ENCODE data around the gene ADPRHL1.

Gene ADPRHL1

DNA sequence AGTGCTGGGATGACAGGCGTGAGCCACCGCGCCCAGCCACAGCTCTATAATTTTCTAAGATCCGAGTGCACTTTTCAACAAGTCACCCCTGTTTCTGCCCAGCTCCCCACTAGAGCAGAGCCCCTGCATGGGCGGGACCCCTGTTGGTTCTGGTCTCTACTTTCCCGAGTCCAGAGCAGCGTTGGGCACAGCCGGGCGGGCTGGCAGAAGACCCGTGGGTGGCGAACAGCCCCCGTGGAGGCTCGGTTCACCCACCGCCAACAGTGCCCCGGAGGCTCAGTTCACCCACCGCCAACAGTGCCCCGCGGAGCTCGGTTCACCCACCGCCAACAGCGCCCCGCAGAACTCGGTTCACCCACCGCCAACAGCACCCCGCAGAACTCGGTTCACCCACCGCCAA lies 40.8 kb downstream of the ADPRHL1 start:
- TF ChIP-seq, protein P1, sequence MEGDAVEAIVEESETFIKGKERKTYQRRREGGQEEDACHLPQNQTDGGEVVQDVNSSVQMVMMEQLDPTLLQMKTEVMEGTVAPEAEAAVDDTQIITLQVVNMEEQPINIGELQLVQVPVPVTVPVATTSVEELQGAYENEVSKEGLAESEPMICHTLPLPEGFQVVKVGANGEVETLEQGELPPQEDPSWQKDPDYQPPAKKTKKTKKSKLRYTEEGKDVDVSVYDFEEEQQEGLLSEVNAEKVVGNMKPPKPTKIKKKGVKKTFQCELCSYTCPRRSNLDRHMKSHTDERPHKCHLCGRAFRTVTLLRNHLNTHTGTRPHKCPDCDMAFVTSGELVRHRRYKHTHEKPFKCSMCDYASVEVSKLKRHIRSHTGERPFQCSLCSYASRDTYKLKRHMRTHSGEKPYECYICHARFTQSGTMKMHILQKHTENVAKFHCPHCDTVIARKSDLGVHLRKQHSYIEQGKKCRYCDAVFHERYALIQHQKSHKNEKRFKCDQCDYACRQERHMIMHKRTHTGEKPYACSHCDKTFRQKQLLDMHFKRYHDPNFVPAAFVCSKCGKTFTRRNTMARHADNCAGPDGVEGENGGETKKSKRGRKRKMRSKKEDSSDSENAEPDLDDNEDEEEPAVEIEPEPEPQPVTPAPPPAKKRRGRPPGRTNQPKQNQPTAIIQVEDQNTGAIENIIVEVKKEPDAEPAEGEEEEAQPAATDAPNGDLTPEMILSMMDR (conservative IDR thresholded peaks at IDR 0.05) = no peak
- H3K27ac ChIP-seq = no peak overlapping the region

DNA sequence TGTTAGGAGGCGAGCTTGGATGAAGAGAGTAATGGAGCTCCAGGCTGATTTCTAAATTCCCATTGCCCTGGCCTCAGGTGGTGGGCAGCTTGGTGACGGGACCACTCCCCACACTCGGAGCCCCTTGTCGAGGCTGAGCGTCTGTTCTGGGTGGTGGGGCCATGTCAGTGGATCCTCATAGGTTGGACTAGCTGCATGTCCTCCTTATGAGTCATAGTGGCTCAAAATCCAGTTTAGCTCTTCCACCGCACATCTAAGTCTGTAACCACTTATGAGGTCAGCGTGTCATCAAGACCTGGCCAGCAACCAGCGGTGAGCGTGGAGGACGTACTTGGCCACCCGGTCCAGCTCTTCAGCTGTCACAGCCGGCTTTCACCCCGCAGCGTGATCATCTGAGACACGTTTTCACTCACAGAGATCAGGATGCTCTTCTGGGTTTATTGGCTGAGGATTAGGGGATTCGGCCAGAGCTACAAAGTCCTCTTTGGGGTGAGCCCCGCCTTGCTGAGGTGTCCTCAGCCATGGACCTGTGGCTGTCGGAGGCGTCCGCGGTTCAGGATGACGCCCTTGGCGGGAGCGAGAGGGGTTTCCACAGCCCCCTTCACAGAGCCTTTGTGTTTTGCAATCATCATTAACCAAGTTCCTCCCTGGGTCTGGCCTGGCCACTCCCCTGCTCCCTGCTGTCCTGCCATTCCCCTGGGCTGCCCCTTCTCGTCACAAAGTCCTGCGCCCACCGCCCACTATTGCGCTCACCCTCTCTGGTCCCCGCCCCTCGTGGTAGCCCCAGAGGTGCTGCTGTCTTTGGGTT lies 41.9 kb downstream of the ADPRHL1 start:
- TF ChIP-seq, protein P1 (conservative IDR thresholded peaks at IDR 0.05) = no peak
- H3K27ac ChIP-seq = no peak overlapping the region

DNA sequence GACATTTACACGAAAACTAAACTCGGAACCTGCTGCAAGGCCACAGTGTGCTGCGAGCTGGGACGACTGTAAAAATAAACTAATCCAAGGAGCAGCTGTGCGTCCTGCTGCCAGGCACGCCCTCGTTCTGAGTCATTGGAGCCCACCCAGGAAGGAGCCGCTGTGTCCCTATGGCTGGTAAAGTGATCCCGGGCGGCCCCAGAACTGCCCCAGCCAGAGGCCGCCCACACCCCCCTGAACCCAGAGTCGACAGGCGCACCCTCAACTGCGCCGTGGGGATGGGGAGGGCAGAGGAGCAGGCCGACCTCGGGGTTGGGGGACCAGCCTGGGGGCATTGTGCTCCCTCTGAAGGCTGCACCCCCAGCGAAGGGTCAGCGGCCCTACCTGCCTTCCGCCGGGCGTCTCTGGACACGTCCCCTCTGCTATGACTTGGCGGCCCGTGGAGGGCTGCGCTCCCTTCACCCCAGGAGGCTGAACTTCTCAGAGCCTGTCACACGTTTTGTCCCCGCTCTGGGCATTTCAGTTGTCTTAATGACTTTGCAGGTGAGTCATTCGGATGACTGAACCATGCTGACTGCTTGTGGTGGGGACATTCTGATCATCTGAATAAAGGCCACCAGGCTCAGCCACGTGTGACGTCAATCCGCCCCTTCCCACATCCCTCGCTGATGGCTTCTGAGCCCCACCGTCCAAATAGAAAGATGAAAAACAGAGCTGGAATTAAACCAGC lies 42.7 kb downstream of the ADPRHL1 start:
- TF ChIP-seq, protein P1 (conservative IDR thresholded peaks at IDR 0.05) = no peak

DNA sequence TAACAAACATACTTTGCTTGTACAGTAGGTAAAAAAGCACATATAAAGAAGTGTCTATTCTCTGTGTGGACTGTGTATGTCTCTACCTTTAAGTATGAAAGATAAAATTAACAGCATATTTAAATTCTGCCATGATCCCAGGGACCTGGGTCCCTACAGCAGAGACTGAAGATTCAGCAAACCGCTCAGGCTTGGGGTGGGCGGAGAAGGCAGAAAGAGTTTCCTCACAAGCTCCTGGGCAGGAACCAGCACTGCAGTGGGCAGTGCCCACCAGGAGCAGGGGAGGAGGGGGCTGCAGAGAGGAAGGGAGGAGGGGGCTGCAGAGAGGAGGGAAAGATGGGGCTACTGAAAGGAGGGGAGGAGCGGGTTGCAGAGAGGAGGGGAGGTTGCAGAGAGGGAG lies 44.7 kb downstream of the ADPRHL1 start:
- TF ChIP-seq, protein P1 (conservative IDR thresholded peaks at IDR 0.05) = no peak
- H3K27ac ChIP-seq = no peak overlapping the region

More for the DNA sequence above, 42.7 kb downstream of the ADPRHL1 start:
- no peak overlapping the region for H3K27ac ChIP-seq

DNA sequence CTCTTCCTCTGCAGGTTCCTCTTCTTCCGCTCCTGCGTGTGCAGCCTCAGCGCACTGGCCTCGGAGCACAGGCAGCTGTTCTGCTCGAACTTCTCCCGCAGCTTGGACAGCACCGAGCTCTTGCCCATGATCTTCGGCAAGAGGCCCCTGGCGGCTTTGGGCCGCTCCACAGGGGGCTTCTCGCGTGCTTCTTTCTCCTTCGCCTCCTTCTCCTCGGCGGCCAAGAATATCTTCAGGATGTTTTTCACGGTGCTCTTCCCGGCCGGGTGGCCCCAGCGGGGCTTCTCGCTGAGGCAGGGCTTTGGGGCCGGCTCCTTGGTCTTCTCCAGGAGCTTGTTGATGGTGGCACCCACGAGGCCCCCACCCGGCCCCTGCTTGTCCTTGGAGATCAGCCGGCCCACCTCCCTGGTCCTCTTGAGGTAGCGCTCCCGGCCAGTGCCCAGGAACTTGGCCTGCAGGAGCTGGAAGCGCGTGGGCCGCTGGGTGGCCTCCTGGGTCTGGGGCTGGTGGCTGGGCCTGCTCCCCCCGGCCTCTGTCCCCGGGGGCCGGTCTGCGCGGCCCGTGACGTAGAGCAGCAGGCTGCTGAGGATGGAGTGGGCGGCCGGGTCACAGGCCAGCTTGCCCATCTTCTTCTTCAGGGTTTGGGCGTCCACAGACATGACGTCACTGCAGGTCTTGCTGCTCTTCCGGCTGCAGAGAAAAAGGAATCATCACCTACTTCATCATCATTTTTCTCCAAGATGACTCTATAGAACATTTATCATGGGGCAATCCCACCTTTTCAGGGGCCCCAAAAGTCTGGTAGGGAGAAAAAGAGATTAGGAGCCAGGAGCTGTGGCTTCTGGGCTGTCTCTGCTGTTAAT lies 45.5 kb downstream of the ADPRHL1 start:
- TF ChIP-seq, protein P1 (conservative IDR thresholded peaks at IDR 0.05) = no peak
- no peak overlapping the region for H3K27ac ChIP-seq

DNA sequence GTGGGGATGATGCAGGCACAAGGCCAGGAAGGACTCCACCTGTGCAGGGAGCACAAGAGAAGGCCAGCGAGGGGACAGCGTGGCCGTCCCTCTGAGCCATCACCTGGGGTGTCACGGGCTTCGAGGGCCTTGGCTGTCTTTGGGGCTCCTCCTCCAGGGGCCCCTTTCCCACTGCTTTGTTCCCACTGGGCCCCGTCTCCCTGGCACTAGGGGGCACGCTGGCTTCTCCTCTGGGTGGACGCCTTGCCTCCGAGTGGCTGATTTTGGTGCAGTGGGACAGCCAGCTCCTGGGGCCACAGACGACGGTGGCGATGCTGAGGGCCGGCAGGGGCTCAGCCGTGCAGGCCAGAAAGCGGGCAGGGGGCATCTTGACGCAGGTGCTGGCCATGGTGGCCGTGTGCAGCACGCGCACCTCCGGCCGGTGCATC lies 46.2 kb downstream of the ADPRHL1 start:
- H3K27ac ChIP-seq = no peak overlapping the region
- TF ChIP-seq, protein P1 (conservative IDR thresholded peaks at IDR 0.05) = no peak
